Measurements from ENCODE around the gene ATP2A1. TPM values are rescaled to one million over a fixed set of nuclear protein-coding genes. Genes with fewer than 3 reads are reported as not detected.

The ATP2A1 gene
- total and polyA plus RNA-seq, 2 of the 4 experiments (the other 2 are of a cell fraction): under 0.01 to 0.63 TPM

DNA sequence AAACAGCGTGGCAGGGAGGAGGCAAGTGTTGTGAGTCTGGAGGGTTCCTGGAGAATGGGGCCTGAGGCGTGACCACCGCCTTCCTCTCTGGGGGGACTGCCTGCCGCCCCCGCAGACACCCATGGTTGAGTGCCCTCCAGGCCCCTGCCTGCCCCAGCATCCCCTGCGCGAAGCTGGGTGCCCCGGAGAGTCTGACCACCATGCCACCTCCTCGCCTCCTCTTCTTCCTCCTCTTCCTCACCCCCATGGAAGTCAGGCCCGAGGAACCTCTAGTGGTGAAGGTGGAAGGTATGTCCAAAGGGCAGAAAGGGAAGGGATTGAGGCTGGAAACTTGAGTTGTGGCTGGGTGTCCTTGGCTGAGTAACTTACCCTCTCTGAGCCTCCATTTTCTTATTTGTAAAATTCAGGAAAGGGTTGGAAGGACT lies 53.5 kb downstream of the ATP2A1 start, which contains the start of gene CD19:
TSS of gene CD19 (plus strand) at position 171 of the 425 bp plus-strand sequence. CDS start at position 201, 30 bp downstream.
- Histone ChIP-seq H3K4ac (ENCODE audit: low read depth, low read length) (no peak within 1 kb of the TSS), H2BK20ac (ENCODE audit: low read depth, low read length) (no peak within 1 kb of the TSS; the same call in 1 of the 2 replicates), H3K4me3 (ENCODE audit: insufficient read depth, low read depth, low read length) (no peak within 1 kb of the TSS), H3K9ac (ENCODE audit: low read depth, low read length) (no peak within 1 kb of the TSS), H3K79me1 (ENCODE audit: low read depth in 1 of 2, low read length in 2 of 2) (no peaks in the 10 kb centered on the region), H4K5ac (ENCODE audit: low read depth, low read length) (no peak within 1 kb of the TSS), H2BK120ac (ENCODE audit: low read depth, low read length) (no peak within 1 kb of the TSS), H2AK5ac (ENCODE audit: low read depth, low read length) (no peak within 1 kb of the TSS), H3K9me1 (ENCODE audit: insufficient read depth, low read length) (no peaks in the 10 kb centered on the region), H4K91ac (ENCODE audit: insufficient read depth, low read depth, low read length) (no peak within 1 kb of the TSS), H4K20me1 (ENCODE audit: insufficient read depth, low read length) (no peaks in the 10 kb centered on the region), H2AK9ac (replicated peaks; ENCODE audit: low read depth, low read length, poor library complexity) (no peak within 1 kb of the TSS), H3K27me3 (ENCODE audit: control insufficient read depth, insufficient read depth, low read length) (peaks cover 7% of the 10 kb centered on the region; the same call in 1 of the 2 replicates), H3K4me2 (ENCODE audit: low read depth, low read length) (no peak within 1 kb of the TSS), H3K36me3 (ENCODE audit: control insufficient read depth, insufficient read depth, low read length) (no peaks in the 10 kb centered on the region), H3K14ac (replicated peaks; ENCODE audit: low read depth, low read length) (no peak within 1 kb of the TSS), H3K4me1 (ENCODE audit: control insufficient read depth, insufficient read depth, low read length) (no peaks in the 10 kb centered on the region), H2BK15ac (ENCODE audit: low read depth, low read length) (no peak within 1 kb of the TSS), H4K8ac (ENCODE audit: low read depth in 2 of 2, low read length in 2 of 2) (no peak within 1 kb of the TSS), H3K9me3 (ENCODE audit: control insufficient read depth, insufficient read depth, low read length) (no peaks in the 10 kb centered on the region), H3K56ac (ENCODE audit: extremely low read depth, insufficient read depth, low read length) (no peak within 1 kb of the TSS), H2AFZ (replicated peaks; ENCODE audit: low read length, poor library complexity) (no peak within 1 kb of the TSS), H3K23ac (ENCODE audit: low read depth, low read length) (no peak within 1 kb of the TSS), H2BK5ac (ENCODE audit: low read depth, low read length, poor library complexity, severe bottlenecking) (no peak within 1 kb of the TSS), H3K18ac (ENCODE audit: low read depth, low read length) (no peak within 1 kb of the TSS), H3K27ac (ENCODE audit: insufficient read depth, low read length) (no peak within 1 kb of the TSS)
- dilution Hi-C loops (cut with HindIII; ENCODE audit: low sequenced_read_pairs, unreplicated experiment): no loop called here
- TF ChIP-seq CEBPB (IDR thresholded peaks at IDR 0.05; ENCODE audit: low read depth, low read length): no peak
- TF ChIP-seq SMC3 (IDR thresholded peaks at IDR 0.05; ENCODE audit: low read depth, low read length): no peak
- TF ChIP-seq FOS (IDR thresholded peaks at IDR 0.05; ENCODE audit: low read depth, low read length): no peak
- TF ChIP-seq MXI1 (IDR thresholded peaks at IDR 0.05; ENCODE audit: borderline replicate concordance, low read depth, low read length): no peak
- TF ChIP-seq BHLHE40 (IDR thresholded peaks at IDR 0.05; ENCODE audit: low read depth, low read length): no peak
- TF ChIP-seq NFE2L2 (IDR thresholded peaks at IDR 0.05; ENCODE audit: low read depth, low read length): no peak
- TF ChIP-seq, protein P1, sequence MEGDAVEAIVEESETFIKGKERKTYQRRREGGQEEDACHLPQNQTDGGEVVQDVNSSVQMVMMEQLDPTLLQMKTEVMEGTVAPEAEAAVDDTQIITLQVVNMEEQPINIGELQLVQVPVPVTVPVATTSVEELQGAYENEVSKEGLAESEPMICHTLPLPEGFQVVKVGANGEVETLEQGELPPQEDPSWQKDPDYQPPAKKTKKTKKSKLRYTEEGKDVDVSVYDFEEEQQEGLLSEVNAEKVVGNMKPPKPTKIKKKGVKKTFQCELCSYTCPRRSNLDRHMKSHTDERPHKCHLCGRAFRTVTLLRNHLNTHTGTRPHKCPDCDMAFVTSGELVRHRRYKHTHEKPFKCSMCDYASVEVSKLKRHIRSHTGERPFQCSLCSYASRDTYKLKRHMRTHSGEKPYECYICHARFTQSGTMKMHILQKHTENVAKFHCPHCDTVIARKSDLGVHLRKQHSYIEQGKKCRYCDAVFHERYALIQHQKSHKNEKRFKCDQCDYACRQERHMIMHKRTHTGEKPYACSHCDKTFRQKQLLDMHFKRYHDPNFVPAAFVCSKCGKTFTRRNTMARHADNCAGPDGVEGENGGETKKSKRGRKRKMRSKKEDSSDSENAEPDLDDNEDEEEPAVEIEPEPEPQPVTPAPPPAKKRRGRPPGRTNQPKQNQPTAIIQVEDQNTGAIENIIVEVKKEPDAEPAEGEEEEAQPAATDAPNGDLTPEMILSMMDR (conservative IDR thresholded peaks at IDR 0.05; ENCODE audit: low read depth, low read length): no peak
- no peak for TF ChIP-seq RCOR1 (IDR thresholded peaks at IDR 0.05; ENCODE audit: insufficient replicate concordance, low read length)
- no peak for TF ChIP-seq CHD1 (IDR thresholded peaks at IDR 0.05; ENCODE audit: low read depth, low read length)
- no peak for TF ChIP-seq RFX5 (IDR thresholded peaks at IDR 0.05; ENCODE audit: low read depth, low read length)
- TF ChIP-seq MAFK (IDR thresholded peaks at IDR 0.05; ENCODE audit: low read depth, low read length): no peak
- TF ChIP-seq, protein P2, sequence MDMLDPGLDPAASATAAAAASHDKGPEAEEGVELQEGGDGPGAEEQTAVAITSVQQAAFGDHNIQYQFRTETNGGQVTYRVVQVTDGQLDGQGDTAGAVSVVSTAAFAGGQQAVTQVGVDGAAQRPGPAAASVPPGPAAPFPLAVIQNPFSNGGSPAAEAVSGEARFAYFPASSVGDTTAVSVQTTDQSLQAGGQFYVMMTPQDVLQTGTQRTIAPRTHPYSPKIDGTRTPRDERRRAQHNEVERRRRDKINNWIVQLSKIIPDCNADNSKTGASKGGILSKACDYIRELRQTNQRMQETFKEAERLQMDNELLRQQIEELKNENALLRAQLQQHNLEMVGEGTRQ (IDR thresholded peaks at IDR 0.05; ENCODE audit: low read depth, low read length): no peak
- TF ChIP-seq, protein P3, sequence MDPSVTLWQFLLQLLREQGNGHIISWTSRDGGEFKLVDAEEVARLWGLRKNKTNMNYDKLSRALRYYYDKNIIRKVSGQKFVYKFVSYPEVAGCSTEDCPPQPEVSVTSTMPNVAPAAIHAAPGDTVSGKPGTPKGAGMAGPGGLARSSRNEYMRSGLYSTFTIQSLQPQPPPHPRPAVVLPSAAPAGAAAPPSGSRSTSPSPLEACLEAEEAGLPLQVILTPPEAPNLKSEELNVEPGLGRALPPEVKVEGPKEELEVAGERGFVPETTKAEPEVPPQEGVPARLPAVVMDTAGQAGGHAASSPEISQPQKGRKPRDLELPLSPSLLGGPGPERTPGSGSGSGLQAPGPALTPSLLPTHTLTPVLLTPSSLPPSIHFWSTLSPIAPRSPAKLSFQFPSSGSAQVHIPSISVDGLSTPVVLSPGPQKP (IDR thresholded peaks at IDR 0.05; ENCODE audit: borderline replicate concordance, low read depth, low read length): no peak
- intact Hi-C loops (cut with micrococcal nuclease): no loop called here
- DNase-seq (no peak), ATAC-seq (ENCODE audit: low read depth) (no peak)
- ChIA-PET POLR2A (ENCODE audit: unreplicated experiment) (no interaction called here), CTCF (no interaction called here)
- WGBS, 2 experiments (ENCODE audit: extremely low coverage in 2 of 2, insufficient read length in 1 of 2): 72% methylated on average over 4 of the region's 10 CpGs; no CpG with 5 or more reads in 1 of the 2 experiments
- no TSS peak for BruUV-seq (replicated peaks)
- in situ Hi-C loops (cut with MboI; ENCODE audit: low sequenced_read_pairs): no loop called here
